Spleen (tissue), 7 donors: ENCODE measurements around the gene TCEA2.

ENCODE experiments used
- POLR2A ChIP-seq, 3 donors: fragments of 450-650 bp; IDR thresholded peaks; one replicate each; pipeline ENCODE4 v1.5.1; 2017; ENCODE audit warnings: antibody characterized with exemption in 3 of 3, mild to moderate bottlenecking in 1 of 3
- POLR2AphosphoS5 ChIP-seq, 3 donors: sonication (generic); formaldehyde crosslinking; IDR thresholded peaks; one replicate each; pipeline ENCODE4 v1.5.1; 2017; ENCODE audit warnings: antibody characterized with exemption in 3 of 3
- TF ChIP-seq, protein P1 (sequence below), 11 experiments: fragments of 200-600 bp in 7 of 11; fragments of 450-650 bp in 4 of 11; sonication (generic) in 4 of 11; IDR thresholded peaks in 8 of 11; conservative IDR thresholded peaks in 3 of 11; 1 replicate in 7 of 11; 2 replicates in 4 of 11; pipeline versions ENCODE4 v1.4.0 to v1.8.0; 2016 to 2021; ENCODE audit warnings: antibody characterized with exemption in 11 of 11, inconsistent platforms in 4 of 11, mild to moderate bottlenecking in 1 of 11
- donor health status: DM: no; HTN: no; CAD: no; lungs with moderate emphysema.
- donor health status: DM: no; HTN: no; CAD: no.
- donor health status: DM: no; HTN: no; CAD: no.

DNA sequence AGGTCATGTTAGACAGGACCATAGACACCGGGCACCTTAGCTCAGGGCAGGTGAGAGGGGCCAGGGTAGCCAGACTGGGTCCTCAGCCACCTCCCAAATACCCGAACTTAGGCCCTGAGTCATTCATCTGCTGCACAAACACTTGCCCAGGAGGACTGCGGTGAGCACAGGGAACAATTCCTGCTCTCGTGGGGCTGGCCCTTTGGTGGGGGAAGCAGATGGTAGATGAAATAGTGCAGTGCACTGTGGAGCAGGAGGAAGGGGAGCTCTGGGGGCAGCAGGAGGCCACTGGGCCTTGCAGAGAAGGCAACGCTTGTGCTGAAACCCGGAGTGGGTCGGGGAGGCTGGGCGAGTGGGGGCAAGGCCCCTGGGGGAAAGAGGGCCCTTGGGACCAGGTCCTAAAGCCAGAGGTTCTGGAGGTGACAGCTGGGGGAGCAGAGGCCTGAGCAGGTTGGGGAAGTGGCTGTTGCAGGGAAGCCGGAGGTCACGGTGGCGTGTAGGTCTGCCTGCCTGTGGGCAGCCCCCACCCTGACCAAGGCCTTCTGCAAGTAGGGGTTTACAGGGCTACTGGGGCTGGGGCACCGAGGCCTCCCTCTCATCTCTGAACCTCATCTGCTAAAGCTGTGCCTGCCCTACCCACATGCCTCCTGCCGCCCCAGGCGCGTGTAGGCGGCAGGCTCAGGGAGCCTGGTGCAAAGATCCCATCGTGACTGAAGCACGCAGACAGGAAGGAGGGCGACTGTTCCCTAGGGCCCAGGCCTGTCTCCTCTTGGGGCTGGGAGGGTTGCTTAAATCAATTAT is 49.0 kb downstream of the TCEA2 start:
- no peak for TF ChIP-seq POLR2A (IDR thresholded peaks at IDR 0.05)
- TF ChIP-seq, protein P1, sequence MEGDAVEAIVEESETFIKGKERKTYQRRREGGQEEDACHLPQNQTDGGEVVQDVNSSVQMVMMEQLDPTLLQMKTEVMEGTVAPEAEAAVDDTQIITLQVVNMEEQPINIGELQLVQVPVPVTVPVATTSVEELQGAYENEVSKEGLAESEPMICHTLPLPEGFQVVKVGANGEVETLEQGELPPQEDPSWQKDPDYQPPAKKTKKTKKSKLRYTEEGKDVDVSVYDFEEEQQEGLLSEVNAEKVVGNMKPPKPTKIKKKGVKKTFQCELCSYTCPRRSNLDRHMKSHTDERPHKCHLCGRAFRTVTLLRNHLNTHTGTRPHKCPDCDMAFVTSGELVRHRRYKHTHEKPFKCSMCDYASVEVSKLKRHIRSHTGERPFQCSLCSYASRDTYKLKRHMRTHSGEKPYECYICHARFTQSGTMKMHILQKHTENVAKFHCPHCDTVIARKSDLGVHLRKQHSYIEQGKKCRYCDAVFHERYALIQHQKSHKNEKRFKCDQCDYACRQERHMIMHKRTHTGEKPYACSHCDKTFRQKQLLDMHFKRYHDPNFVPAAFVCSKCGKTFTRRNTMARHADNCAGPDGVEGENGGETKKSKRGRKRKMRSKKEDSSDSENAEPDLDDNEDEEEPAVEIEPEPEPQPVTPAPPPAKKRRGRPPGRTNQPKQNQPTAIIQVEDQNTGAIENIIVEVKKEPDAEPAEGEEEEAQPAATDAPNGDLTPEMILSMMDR (IDR thresholded peaks at IDR 0.05 in 8 of 11, conservative IDR thresholded peaks at IDR 0.05 in 3 of 11): no peak
- no peak for TF ChIP-seq POLR2AphosphoS5 (IDR thresholded peaks at IDR 0.05)
